DOHH2 (cell line): Measurements from ENCODE around the gene MUC5AC.

Source experiments
- H3F3A ChIP-seq: fragments of 200-600 bp; sonication (generic), shearing (Covaris generic); 2 replicates; pipeline ENCODE4 v1.6.0; 2016; ENCODE audit warnings: antibody characterized with exemption, mild to moderate bottlenecking; ENCODE audit not compliant: control insufficient read depth, insufficient read depth
- H3K27ac ChIP-seq: fragments of 200-600 bp; sonication (generic); 2 replicates; pipeline ENCODE4 v1.5.1; 2014; ENCODE audit warnings: low read depth, mild to moderate bottlenecking, low read length, moderate library complexity
- H3K27me3 ChIP-seq: fragments of 200-600 bp; sonication (generic); 2 replicates; pipeline ENCODE4 v1.6.1; 2014; ENCODE audit warnings: mild to moderate bottlenecking, low read length, mixed read lengths; ENCODE audit not compliant: control insufficient read depth
- H3K36me3 ChIP-seq: fragments of 200-600 bp; sonication (generic); 2 replicates; pipeline ENCODE4 v1.6.1; 2014; ENCODE audit warnings: mild to moderate bottlenecking, low read length, moderate library complexity, mixed read lengths; ENCODE audit not compliant: control insufficient read depth
- H3K4me1 ChIP-seq: fragments of 200-600 bp; sonication (generic); 2 replicates; pipeline ENCODE4 v1.6.1; 2014; ENCODE audit warnings: mild to moderate bottlenecking, low read length, mixed read lengths; ENCODE audit not compliant: control insufficient read depth
- H3K4me2 ChIP-seq: fragments of 200-600 bp; sonication (generic); 2 replicates; pipeline ENCODE4 v1.6.0; 2014; ENCODE audit warnings: mild to moderate bottlenecking, low read length, moderate library complexity
- H3K4me3 ChIP-seq: fragments of 200-600 bp; sonication (generic); 2 replicates; pipeline ENCODE4 v1.5.1; 2014; ENCODE audit warnings: mild to moderate bottlenecking, low read length, mixed read lengths
- H3K79me2 ChIP-seq: fragments of 200-600 bp; sonication (generic); 2 replicates; pipeline ENCODE4 v1.6.1; 2014; ENCODE audit warnings: mild to moderate bottlenecking, low read length, mixed read lengths; ENCODE audit not compliant: control insufficient read depth
- H3K9me2 ChIP-seq: fragments of 200-600 bp; sonication (generic); replicated peaks from 2 replicates; pipeline ENCODE4 v1.6.1; 2014; ENCODE audit warnings: mild to moderate bottlenecking, low read length, mixed read lengths; ENCODE audit not compliant: control insufficient read depth
- H3K9me3 ChIP-seq: fragments of 200-600 bp; sonication (generic); 2 replicates; pipeline ENCODE4 v1.6.1; 2014; ENCODE audit warnings: antibody characterized with exemption, low read length, mixed read lengths; ENCODE audit not compliant: control insufficient read depth, insufficient read depth
- H4K20me1 ChIP-seq: fragments of 200-600 bp; sonication (generic); 2 replicates; pipeline ENCODE4 v1.6.0; 2014; ENCODE audit warnings: low read depth, mild to moderate bottlenecking, antibody characterized with exemption, low read length, moderate library complexity; ENCODE audit not compliant: control insufficient read depth, insufficient read depth
- CTCF ChIP-seq: fragments of 200-600 bp; sonication (generic); IDR thresholded peaks from one replicate; pipeline ENCODE4 v1.5.1; 2014; ENCODE audit warnings: antibody characterized with exemption, mild to moderate bottlenecking, low read depth, low read length; ENCODE audit not compliant: poor library complexity, severe bottlenecking
- EZH2phosphoT487 ChIP-seq: fragments of 200-600 bp; sonication (generic); IDR thresholded peaks from 2 replicates; pipeline ENCODE4 v1.6.1; 2017; ENCODE audit warnings: borderline replicate concordance, mild to moderate bottlenecking, antibody characterized with exemption, low read length, moderate library complexity, mixed read lengths

The MUC5AC gene

GRCh38 chr11:1233351-1234053, 75.7 kb downstream of the MUC5AC start:
- Histone ChIP-seq H3K4me3 (no peak overlapping the region), H3K27ac (no peak overlapping the region), H3K9me3 (no peaks in the 10 kb centered on the region), H3F3A (no peaks in the 10 kb centered on the region), H3K27me3 (no peaks in the 10 kb centered on the region), H3K9me2 (no peaks in the 10 kb centered on the region), H4K20me1 (no peaks in the 10 kb centered on the region), H3K4me1 (no peaks in the 10 kb centered on the region), H3K36me3 (no peaks in the 10 kb centered on the region), H3K79me2 (no peaks in the 10 kb centered on the region), H3K4me2 (no peak overlapping the region)
- TF ChIP-seq EZH2phosphoT487 (no peak), CTCF (no peak)

- Histone ChIP-seq H4K20me1 (no peaks in the 10 kb centered on the region), H3K4me2 (no peak overlapping the region), H3K4me1 (no peaks in the 10 kb centered on the region), H3K27me3 (no peaks in the 10 kb centered on the region), H3K9me3 (no peaks in the 10 kb centered on the region), H3K27ac (no peak overlapping the region), H3K36me3 (no peaks in the 10 kb centered on the region), H3K4me3 (no peak overlapping the region), H3K9me2 (no peaks in the 10 kb centered on the region), H3F3A (no peaks in the 10 kb centered on the region), H3K79me2 (no peaks in the 10 kb centered on the region)
- TF ChIP-seq CTCF, result no peak
- no peak for TF ChIP-seq EZH2phosphoT487
Measured at GRCh38 chr11:1234054-1234720, 76.4 kb downstream of the MUC5AC start.

GRCh38 chr11:1234771-1235305, 77.1 kb downstream of the MUC5AC start:
- Histone ChIP-seq H3K4me3 (no peak overlapping the region), H4K20me1 (no peaks in the 10 kb centered on the region), H3K9me2 (no peaks in the 10 kb centered on the region), H3K9me3 (no peaks in the 10 kb centered on the region), H3K36me3 (no peaks in the 10 kb centered on the region), H3K27me3 (no peaks in the 10 kb centered on the region), H3K27ac (no peak overlapping the region), H3F3A (no peaks in the 10 kb centered on the region), H3K79me2 (no peaks in the 10 kb centered on the region), H3K4me1 (no peaks in the 10 kb centered on the region), H3K4me2 (no peak overlapping the region)
- TF ChIP-seq CTCF (no peak), EZH2phosphoT487 (no peak)
